ENCODE results near the gene SREBF1. TPM values are rescaled to one million over a fixed set of nuclear protein-coding genes. Genes with fewer than 3 reads are reported as not detected.

Gene SREBF1
- total RNA-seq, 1 donor from 2014 or later: 84.0 TPM

DNA sequence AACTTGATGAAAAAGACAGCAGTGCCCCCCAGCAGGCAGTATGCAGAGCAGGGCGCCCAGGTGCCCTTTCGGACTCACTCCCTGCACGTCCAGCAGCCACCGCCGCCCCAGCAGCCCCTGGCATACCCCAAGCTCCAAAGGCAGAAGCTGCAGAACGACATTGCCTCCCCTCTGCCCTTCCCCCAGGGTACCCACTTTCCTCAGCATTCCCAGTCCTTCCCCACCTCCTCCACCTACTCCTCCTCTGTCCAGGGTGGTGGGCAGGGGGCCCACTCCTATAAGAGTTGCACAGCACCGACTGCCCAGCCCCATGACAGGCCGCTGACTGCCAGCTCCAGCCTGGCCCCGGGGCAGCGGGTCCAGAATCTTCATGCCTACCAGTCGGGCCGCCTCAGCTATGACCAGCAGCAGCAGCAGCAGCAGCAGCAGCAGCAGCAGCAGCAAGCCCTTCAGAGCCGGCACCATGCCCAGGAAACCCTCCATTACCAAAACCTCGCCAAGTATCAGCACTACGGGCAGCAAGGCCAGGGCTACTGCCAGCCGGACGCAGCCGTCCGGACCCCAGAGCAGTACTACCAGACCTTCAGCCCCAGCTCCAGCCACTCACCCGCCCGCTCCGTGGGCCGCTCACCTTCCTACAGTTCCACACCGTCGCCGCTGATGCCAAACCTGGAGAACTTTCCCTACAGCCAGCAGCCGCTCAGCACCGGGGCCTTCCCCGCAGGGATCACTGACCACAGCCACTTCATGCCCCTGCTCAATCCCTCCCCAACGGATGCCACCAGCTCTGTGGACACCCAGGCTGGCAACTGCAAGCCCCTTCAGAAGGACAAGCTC is 43.2 kb downstream of the SREBF1 start:
- Histone ChIP-seq H3K4me1 (peaks cover 41% of the 10 kb centered on the region), H3K36me3 (peaks cover 0 to 51% of the 10 kb centered on the region in 2 donors), H3K27me3 (no peaks in the 10 kb centered on the region), H3K9me3 (no peaks in the 10 kb centered on the region), H3K27ac (no peak overlapping the region), H3K4me3 (no peak overlapping the region)
- DNase-seq (ENCODE audit: extremely low spot score in 2 of 2): no peak
- intact Hi-C loops (cut with DNase I): no loop called here
- TF ChIP-seq, protein P1, sequence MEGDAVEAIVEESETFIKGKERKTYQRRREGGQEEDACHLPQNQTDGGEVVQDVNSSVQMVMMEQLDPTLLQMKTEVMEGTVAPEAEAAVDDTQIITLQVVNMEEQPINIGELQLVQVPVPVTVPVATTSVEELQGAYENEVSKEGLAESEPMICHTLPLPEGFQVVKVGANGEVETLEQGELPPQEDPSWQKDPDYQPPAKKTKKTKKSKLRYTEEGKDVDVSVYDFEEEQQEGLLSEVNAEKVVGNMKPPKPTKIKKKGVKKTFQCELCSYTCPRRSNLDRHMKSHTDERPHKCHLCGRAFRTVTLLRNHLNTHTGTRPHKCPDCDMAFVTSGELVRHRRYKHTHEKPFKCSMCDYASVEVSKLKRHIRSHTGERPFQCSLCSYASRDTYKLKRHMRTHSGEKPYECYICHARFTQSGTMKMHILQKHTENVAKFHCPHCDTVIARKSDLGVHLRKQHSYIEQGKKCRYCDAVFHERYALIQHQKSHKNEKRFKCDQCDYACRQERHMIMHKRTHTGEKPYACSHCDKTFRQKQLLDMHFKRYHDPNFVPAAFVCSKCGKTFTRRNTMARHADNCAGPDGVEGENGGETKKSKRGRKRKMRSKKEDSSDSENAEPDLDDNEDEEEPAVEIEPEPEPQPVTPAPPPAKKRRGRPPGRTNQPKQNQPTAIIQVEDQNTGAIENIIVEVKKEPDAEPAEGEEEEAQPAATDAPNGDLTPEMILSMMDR (IDR thresholded peaks at IDR 0.05): no peak
- TF ChIP-seq POLR2AphosphoS5 (IDR thresholded peaks at IDR 0.05; ENCODE audit: insufficient read depth in 1 of 2, low read depth in 1 of 2) (no peak), POLR2A (IDR thresholded peaks at IDR 0.05) (no peak)

DNA sequence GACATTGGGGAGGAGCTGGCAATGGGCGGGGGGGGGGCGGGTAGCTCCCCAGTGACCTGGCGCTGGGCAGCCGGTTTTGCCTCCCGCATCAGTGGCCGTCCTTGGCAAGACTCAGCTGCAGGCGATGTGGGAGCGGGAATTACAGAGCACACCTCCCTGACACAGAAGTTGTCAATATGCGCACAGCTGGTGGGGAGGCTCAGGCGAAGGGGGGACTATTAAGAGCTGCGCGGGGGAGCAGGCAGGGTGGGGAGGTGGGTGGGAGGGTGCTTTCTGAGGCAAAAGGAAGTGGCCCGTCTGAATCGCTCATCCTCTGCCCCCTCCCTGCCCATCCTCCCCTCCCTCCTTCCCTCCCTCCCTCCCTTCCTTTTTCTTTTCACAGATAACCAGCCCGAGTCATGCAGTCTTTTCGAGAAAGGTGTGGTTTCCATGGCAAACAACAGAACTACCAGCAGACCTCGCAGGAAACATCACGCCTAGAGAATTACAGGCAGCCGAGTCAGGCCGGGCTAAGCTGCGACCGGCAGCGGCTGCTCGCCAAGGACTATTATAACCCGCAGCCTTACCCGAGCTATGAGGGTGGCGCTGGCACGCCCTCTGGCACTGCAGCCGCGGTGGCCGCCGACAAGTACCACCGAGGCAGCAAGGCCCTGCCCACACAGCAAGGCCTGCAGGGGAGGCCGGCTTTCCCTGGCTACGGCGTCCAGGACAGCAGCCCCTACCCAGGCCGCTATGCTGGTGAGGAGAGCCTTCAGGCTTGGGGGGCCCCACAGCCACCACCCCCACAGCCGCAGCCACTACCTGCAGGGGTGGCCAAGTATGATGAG is 44.0 kb downstream of the SREBF1 start:
- TF ChIP-seq POLR2A (IDR thresholded peaks at IDR 0.05) (no peak), POLR2AphosphoS5 (IDR thresholded peaks at IDR 0.05; ENCODE audit: insufficient read depth in 1 of 2, low read depth in 1 of 2) (no peak)
- TF ChIP-seq, protein P1 (IDR thresholded peaks at IDR 0.05): no peak
- H3K4me1 ChIP-seq: peaks cover 41% of the 10 kb centered on the region
- H3K9me3 ChIP-seq: no peaks in the 10 kb centered on the region
- peaks cover 0 to 43% of the 10 kb centered on the region in 2 donors for H3K36me3 ChIP-seq
- no peaks in the 10 kb centered on the region for H3K27me3 ChIP-seq
- intact Hi-C loops (cut with DNase I): no loop called here
- peak overlapping the region in 1 of 2 donors; percentile 29 for H3K4me3 ChIP-seq
- DNase-seq (ENCODE audit: extremely low spot score in 2 of 2): no peak
- peak overlapping the region; percentile 77 for H3K27ac ChIP-seq

DNA sequence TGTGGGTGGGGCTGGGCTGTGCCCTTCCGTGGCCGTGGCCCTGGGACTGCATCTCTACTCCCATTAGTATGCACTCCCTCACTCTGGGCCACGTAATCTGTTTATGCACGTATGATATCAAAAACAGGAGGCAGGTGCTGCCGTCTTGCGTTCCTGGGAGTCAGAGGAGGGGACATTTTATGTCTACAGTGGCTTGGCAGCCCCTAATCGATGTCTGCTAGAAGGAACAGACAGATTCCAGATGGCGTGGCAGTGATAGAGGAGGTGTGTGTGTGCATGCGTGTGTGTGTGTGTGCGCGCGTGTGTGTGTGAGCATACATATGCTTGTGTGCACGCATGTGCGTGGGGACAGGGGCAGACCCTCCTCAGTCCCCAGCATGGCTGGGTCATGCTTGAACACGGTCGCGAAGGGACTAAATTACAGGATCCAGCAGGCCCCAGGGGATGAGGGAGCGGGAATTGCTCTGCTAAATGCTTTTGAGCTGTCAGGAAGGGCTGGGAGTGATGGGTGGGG is 44.7 kb downstream of the SREBF1 start:
- Histone ChIP-seq H3K4me3 (peak overlapping the region in 1 of 2 donors; percentile 29), H3K9me3 (no peaks in the 10 kb centered on the region), H3K27me3 (no peaks in the 10 kb centered on the region), H3K36me3 (peaks cover 0 to 36% of the 10 kb centered on the region in 2 donors), H3K27ac (peak overlapping the region; percentile 77), H3K4me1 (peaks cover 41% of the 10 kb centered on the region)
- TF ChIP-seq POLR2A (IDR thresholded peaks at IDR 0.05) (no peak), POLR2AphosphoS5 (IDR thresholded peaks at IDR 0.05; ENCODE audit: insufficient read depth in 1 of 2, low read depth in 1 of 2) (no peak)
- TF ChIP-seq, protein P1 (IDR thresholded peaks at IDR 0.05): no peak
- intact Hi-C loops (cut with DNase I): no loop called here
- DNase-seq (ENCODE audit: extremely low spot score in 2 of 2): no peak

DNA sequence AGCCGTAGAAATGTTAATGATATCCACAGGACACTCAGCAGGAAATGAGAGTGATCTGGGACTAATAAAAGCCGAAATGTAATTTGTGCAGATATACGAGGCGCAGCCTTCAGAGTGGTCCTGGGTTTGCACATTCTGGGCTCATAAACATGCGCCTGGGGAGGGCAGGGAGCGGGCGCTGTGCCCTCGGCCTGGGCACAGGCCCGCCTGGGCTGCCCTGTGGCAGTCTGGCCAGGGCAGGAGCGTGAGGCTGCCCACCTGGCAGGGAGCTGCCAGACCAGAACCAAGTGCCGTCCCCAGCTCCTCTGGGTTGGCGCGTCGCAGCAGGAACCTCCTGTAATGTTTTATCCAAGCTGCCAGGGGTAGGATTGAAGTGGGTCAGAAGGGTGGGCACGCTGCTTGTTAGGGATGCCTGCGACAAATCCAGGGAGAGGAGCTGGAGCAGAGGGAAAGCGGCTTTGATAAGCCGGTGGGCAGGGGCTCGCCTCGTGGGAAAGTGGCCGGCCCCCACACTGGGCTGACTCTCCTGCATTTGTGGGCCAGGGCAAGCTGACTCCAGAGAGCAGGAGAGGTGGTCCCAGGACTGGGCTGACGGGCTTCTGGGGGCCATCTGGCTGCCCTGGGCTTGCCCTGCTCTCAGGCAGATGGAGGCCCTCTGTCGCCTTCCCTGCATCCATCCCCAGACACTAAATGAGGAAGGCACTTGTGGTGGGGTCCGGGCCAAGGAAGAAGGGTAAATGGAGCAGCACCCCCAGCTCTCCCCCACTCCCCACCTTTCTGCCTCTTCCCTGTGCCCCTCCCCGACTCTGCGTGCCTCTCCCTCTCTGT is 45.9 kb downstream of the SREBF1 start:
- TF ChIP-seq POLR2A (IDR thresholded peaks at IDR 0.05): no peak
- peak in 1 of 2 donors; percentile 39 for TF ChIP-seq POLR2AphosphoS5 (IDR thresholded peaks at IDR 0.05; ENCODE audit: insufficient read depth in 1 of 2, low read depth in 1 of 2)
- no peaks in the 10 kb centered on the region for H3K9me3 ChIP-seq
- peak overlapping the region; percentile 77 for H3K27ac ChIP-seq
- intact Hi-C loops (cut with DNase I): no loop called here
- no peaks in the 10 kb centered on the region for H3K27me3 ChIP-seq
- H3K36me3 ChIP-seq: peaks cover 0 to 26% of the 10 kb centered on the region in 2 donors
- no peak for DNase-seq (ENCODE audit: extremely low spot score in 2 of 2)
- no peak overlapping the region for H3K4me3 ChIP-seq
- H3K4me1 ChIP-seq: peaks cover 41% of the 10 kb centered on the region
